Left ventricle myocardium inferior (tissue), 1 donor: ENCODE results near the gene HSD17B3. TPM values are rescaled to one million over a fixed set of nuclear protein-coding genes. Genes with fewer than 3 reads are reported as not detected.
A peak's percentile ranks its signal among the peaks of the same experiment; 100 is the strongest.
"Not testable (repeated sequence)": the region's sequence is repeated elsewhere in the genome, so short reads cannot be mapped to it uniquely, and the experiment has no call there.

Source experiments
- DNase-seq: peaks from one replicate; pipeline ENCODE4 v3.0.0-alpha.2; 2020
- H3K27ac ChIP-seq: fragments of 200-600 bp; replicated peaks from 2 replicates; pipeline ENCODE4 v1.8.0; 2021
- H3K27me3 ChIP-seq: fragments of 200-600 bp; 2 replicates; pipeline ENCODE4 v1.8.0; 2021; ENCODE audit warnings: low read depth
- H3K36me3 ChIP-seq: fragments of 200-600 bp; 2 replicates; pipeline ENCODE4 v1.8.0; 2021
- H3K4me1 ChIP-seq: fragments of 200-600 bp; 2 replicates; pipeline ENCODE4 v1.8.0; 2021
- H3K4me3 ChIP-seq: fragments of 200-600 bp; 2 replicates; pipeline ENCODE4 v1.8.0; 2021; ENCODE audit warnings: mild to moderate bottlenecking, moderate library complexity
- H3K9me3 ChIP-seq: fragments of 200-600 bp; replicated peaks from 2 replicates; pipeline ENCODE4 v1.8.0; 2021
- CTCF ChIP-seq: fragments of 200-600 bp; IDR thresholded peaks from 2 replicates; pipeline ENCODE4 v1.8.0; 2021; ENCODE audit warnings: antibody characterized with exemption, mild to moderate bottlenecking, borderline replicate concordance
- intact Hi-C: fragments of 100-400 bp; cut with micrococcal nuclease; formaldehyde crosslinking; loops from one replicate; pipeline ENCODE4 v1.11.0; 2022
- total RNA-seq: library from RNA; stranded (reverse); fragmentation: NEBNext Ultra II Directional; extraction: Animal tissue kit (Norgen Biotek cat#: 25700); gene quantifications from one replicate; pipeline ENCODE4 v1.2.1, GENCODE V29; 2021
- donor health status: DM: no; HTN: yes; CAD: no; lungs with severe emphysema.

Gene HSD17B3
- total RNA-seq, 1 donor from 2014 or later = 1.4 TPM

GRCh38 chr9:96331236-96331947 is 29.4 kb upstream of the HSD17B3 start:
- DNase-seq = no peak
- Histone ChIP-seq H3K4me1 (peaks cover 5% of the 10 kb centered on the region), H3K36me3 (peaks cover 41% of the 10 kb centered on the region), H3K27me3 (no peaks in the 10 kb centered on the region), H3K4me3 (no peak overlapping the region), H3K9me3 (no peaks in the 10 kb centered on the region), H3K27ac (no peak overlapping the region)
- intact Hi-C loops = no loop called here
- no peak for TF ChIP-seq CTCF

GRCh38 chr9:96327694-96328352 is 25.8 kb upstream of the HSD17B3 start:
- Histone ChIP-seq H3K27me3 (no peaks in the 10 kb centered on the region), H3K4me3 (no peak overlapping the region), H3K4me1 (peaks cover 5% of the 10 kb centered on the region), H3K27ac (peak overlapping the region; percentile 6), H3K9me3 (no peaks in the 10 kb centered on the region), H3K36me3 (peaks cover 23% of the 10 kb centered on the region)
- intact Hi-C loops = loop anchor here (10.0 kb wide), 1 partner anchor 337 kb away; no protein-coding TSS in a partner anchor
- TF ChIP-seq CTCF = peak; percentile 92
- DNase-seq = no peak

- intact Hi-C loops = loop anchor here (10.0 kb wide), 1 partner anchor 342 kb away; no protein-coding TSS in a partner anchor
- no peak for DNase-seq
Measured at GRCh38 chr9:96323169-96323568, 21.2 kb upstream of the HSD17B3 start.

GRCh38 chr9:96322736-96323135 is 20.8 kb upstream of the HSD17B3 start:
- not testable (repeated sequence) for H3K27ac ChIP-seq, DNase-seq, H3K27me3 ChIP-seq, H3K4me3 ChIP-seq, H3K9me3 ChIP-seq, H3K4me1 ChIP-seq
- H3K36me3 ChIP-seq = peaks cover 44% of the 10 kb centered on the region
- intact Hi-C loops = loop anchor here (10.0 kb wide), 1 partner anchor 342 kb away; no protein-coding TSS in a partner anchor

More at GRCh38 chr9:96323169-96323568, 21.2 kb upstream of the HSD17B3 start:
- Histone ChIP-seq H3K4me1 (peaks cover 1% of the 10 kb centered on the region), H3K4me3 (no peak overlapping the region), H3K27me3 (no peaks in the 10 kb centered on the region), H3K27ac (no peak overlapping the region), H3K9me3 (no peaks in the 10 kb centered on the region), H3K36me3 (peaks cover 44% of the 10 kb centered on the region)
- no peak for TF ChIP-seq CTCF

GRCh38 chr9:96322210-96322609 is 20.2 kb upstream of the HSD17B3 start:
- not testable (repeated sequence) for H3K4me1 ChIP-seq, H3K27me3 ChIP-seq, H3K27ac ChIP-seq, H3K9me3 ChIP-seq, H3K4me3 ChIP-seq, DNase-seq
- intact Hi-C loops = loop anchor here (10.0 kb wide), 1 partner anchor 343 kb away; no protein-coding TSS in a partner anchor
- H3K36me3 ChIP-seq = peaks cover 44% of the 10 kb centered on the region

GRCh38 chr9:96321515-96321914 is 19.5 kb upstream of the HSD17B3 start:
- H3K27me3 ChIP-seq = no peaks in the 10 kb centered on the region
- no peak for DNase-seq
- H3K4me3 ChIP-seq = no peak overlapping the region
- intact Hi-C loops = loop anchor here (10.0 kb wide), 1 partner anchor 343 kb away; no protein-coding TSS in a partner anchor
- no peak overlapping the region for H3K27ac ChIP-seq
- no peaks in the 10 kb centered on the region for H3K9me3 ChIP-seq
- H3K4me1 ChIP-seq = no peaks in the 10 kb centered on the region
- no peak for TF ChIP-seq CTCF
- peaks cover 45% of the 10 kb centered on the region for H3K36me3 ChIP-seq
